GM12878 (cell line): Measurements from ENCODE around the gene SH3BP1. TPM values are rescaled to one million over a fixed set of nuclear protein-coding genes. Genes with fewer than 3 reads are reported as not detected.

Experiments used
- BCL11A ChIP-seq: IDR thresholded peaks from 2 replicates; pipeline ENCODE4 v1.6.1; 2011; ENCODE audit warnings: low read depth, low read length
- BHLHE40 ChIP-seq, 2 experiments: fragments of 450-650 bp in 1 of 2; IDR thresholded peaks; 2 replicates each; pipeline ENCODE4 v1.6.1; 2011 to 2017; ENCODE audit warnings: low read depth in 2 of 2, borderline replicate concordance in 1 of 2, improper control_type of control experiment in 1 of 2, low read length in 1 of 2, mild to moderate bottlenecking in 1 of 2
- CBFB ChIP-seq: IDR thresholded peaks from 2 replicates; pipeline ENCODE4 v1.6.1; 2016; ENCODE audit warnings: antibody characterized with exemption, low read depth
- CBX3 ChIP-seq: fragments of 200-600 bp; sonication (generic); IDR thresholded peaks from 2 replicates; pipeline ENCODE4 v1.6.1; 2016; ENCODE audit warnings: low read depth, borderline replicate concordance
- CHD2 ChIP-seq: IDR thresholded peaks from 2 replicates; pipeline ENCODE4 v1.6.1; 2011; ENCODE audit warnings: low read depth, low read length, improper control_type of control experiment, borderline replicate concordance
- EP300 ChIP-seq, 2 experiments: fragments of 150-350 bp in 1 of 2; IDR thresholded peaks; 2 replicates each; pipeline ENCODE4 v1.6.1; 2011 to 2012; ENCODE audit warnings: low read depth in 2 of 2, low read length in 2 of 2, borderline replicate concordance in 1 of 2, improper control_type of control experiment in 1 of 2, inconsistent platforms in 1 of 2; ENCODE audit not compliant: control insufficient read depth in 1 of 2
- ESRRA ChIP-seq: IDR thresholded peaks from 2 replicates; pipeline ENCODE4 v1.6.1; 2012; ENCODE audit warnings: mild to moderate bottlenecking, low read length, improper control_type of control experiment
- FOS ChIP-seq: IDR thresholded peaks from 3 replicates; pipeline ENCODE4 v1.6.1; 2011; ENCODE audit warnings: borderline replicate concordance; ENCODE audit not compliant: insufficient read length; ENCODE audit errors: extremely low read depth
- GATAD2B ChIP-seq: fragments of 450-650 bp; conservative IDR thresholded peaks from 2 replicates; pipeline ENCODE4 v1.6.1; 2017; ENCODE audit warnings: low read depth, mild to moderate bottlenecking, moderate library complexity
- HCFC1 ChIP-seq: fragments of 150-350 bp; IDR thresholded peaks from 2 replicates; pipeline ENCODE4 v1.6.1; 2014; ENCODE audit warnings: low read length
- HDAC6 ChIP-seq: fragments of 200-600 bp; sonication (generic); IDR thresholded peaks from one replicate; pipeline ENCODE4 v1.8.0; 2017; ENCODE audit warnings: antibody characterized with exemption; ENCODE audit not compliant: unreplicated experiment
- HDGF ChIP-seq: fragments of 450-650 bp; IDR thresholded peaks from 2 replicates; pipeline ENCODE4 v1.6.1; 2016; ENCODE audit warnings: antibody characterized with exemption
- IKZF2 ChIP-seq, 2 experiments: fragments of 450-650 bp; IDR thresholded peaks; 2 replicates each; pipeline ENCODE4 v1.6.1; 2017; ENCODE audit warnings: mild to moderate bottlenecking in 2 of 2, moderate library complexity in 2 of 2
- IRF5 ChIP-seq: fragments of 450-650 bp; IDR thresholded peaks from 2 replicates; pipeline ENCODE4 v1.6.1; 2017; ENCODE audit warnings: borderline replicate concordance
- NFYA ChIP-seq: IDR thresholded peaks from 2 replicates; pipeline ENCODE4 v1.6.1; 2011; ENCODE audit warnings: low read depth, mild to moderate bottlenecking, low read length, improper control_type of control experiment, borderline replicate concordance
- NKRF ChIP-seq: fragments of 450-650 bp; conservative IDR thresholded peaks from 2 replicates; pipeline ENCODE4 v1.6.1; 2017; ENCODE audit warnings: mild to moderate bottlenecking, moderate library complexity
- NR2F1 ChIP-seq: fragments of 450-650 bp; conservative IDR thresholded peaks from 2 replicates; pipeline ENCODE4 v1.6.1; 2017; ENCODE audit warnings: mild to moderate bottlenecking
- PML ChIP-seq: IDR thresholded peaks from 2 replicates; pipeline ENCODE4 v1.6.1; 2012; ENCODE audit warnings: low read length, inconsistent platforms
- POLR2A ChIP-seq: IDR thresholded peaks from 2 replicates; pipeline ENCODE4 v1.6.1; 2011; ENCODE audit warnings: low read depth, mild to moderate bottlenecking, low read length
- POLR2AphosphoS2 ChIP-seq: IDR thresholded peaks from 2 replicates; pipeline ENCODE4 v1.6.1; 2011; ENCODE audit warnings: low read depth, mild to moderate bottlenecking, low read length, improper control_type of control experiment, moderate library complexity
- POLR2AphosphoS5 ChIP-seq: IDR thresholded peaks from 2 replicates; pipeline ENCODE4 v1.6.1; 2011; ENCODE audit warnings: mild to moderate bottlenecking, low read length, inconsistent platforms
- RB1 ChIP-seq: fragments of 450-650 bp; formaldehyde crosslinking; IDR thresholded peaks from 2 replicates; pipeline ENCODE4 v1.6.1; 2017; ENCODE audit warnings: mild to moderate bottlenecking, borderline replicate concordance
- RUNX3 ChIP-seq: IDR thresholded peaks from 2 replicates; pipeline ENCODE4 v1.6.1; 2012; ENCODE audit warnings: low read length, inconsistent platforms
- SIN3A ChIP-seq: IDR thresholded peaks from 2 replicates; pipeline ENCODE4 v1.6.1; 2012; ENCODE audit warnings: low read depth, low read length, improper control_type of control experiment
- SMAD1 ChIP-seq: fragments of 450-650 bp; IDR thresholded peaks from 2 replicates; pipeline ENCODE4 v1.6.1; 2018; ENCODE audit warnings: mild to moderate bottlenecking, low read depth; ENCODE audit not compliant: partially characterized antibody
- SRF ChIP-seq, 2 experiments: IDR thresholded peaks; 2 replicates each; pipeline ENCODE4 v1.6.1; 2011; ENCODE audit warnings: low read depth in 2 of 2, low read length in 2 of 2, mild to moderate bottlenecking in 1 of 2, moderate library complexity in 1 of 2
- YBX1 ChIP-seq: fragments of 450-650 bp; IDR thresholded peaks from 2 replicates; pipeline ENCODE4 v1.6.1; 2016; ENCODE audit warnings: antibody characterized with exemption
- ZNF24 ChIP-seq: fragments of 450-650 bp; IDR thresholded peaks from 2 replicates; pipeline ENCODE4 v1.6.1; 2017; ENCODE audit warnings: antibody characterized with exemption, mild to moderate bottlenecking
- polyA plus RNA-seq, 11 experiments: library from polyadenylated mRNA; depleted of rRNA in 4 of 11; unstranded in 6 of 11; stranded (reverse) in 5 of 11; fragments of >200 nt; fragmentation: Nextera tagmentation in 4 of 11; fragmentation: Illumina TruSeq in 1 of 11; extraction: Ambion mirVana in 4 of 11; extraction: Trizol in 1 of 11; gene quantifications; 1 replicate in 1 of 11; 2 replicates in 10 of 11; pipeline versions ENCODE4 v1.2.1 to v1.2.3, GENCODE V29; 2011 to 2016; ENCODE audit warnings: inconsistent platforms in 2 of 11, missing spikeins in 2 of 11, low read depth in 1 of 11
- total RNA-seq, 4 experiments: library from RNA; depleted of rRNA in 3 of 4; stranded (reverse); fragments of >200 nt in 3 of 4; fragmentation: Illumina TruSeq in 1 of 4; extraction: Trizol in 1 of 4; gene quantifications; 2 replicates each; pipeline versions ENCODE4 v1.2.1 to v1.2.3, GENCODE V29; 2013 to 2021

SH3BP1 gene
- total and polyA plus RNA-seq, 10 of the 15 experiments (the other 5 are each of a cell fraction or from before 2014, with no cell fraction given): 0.29 to 70.5 (median 22.5) TPM

- TF ChIP-seq ZNF24: 0 out of 2 replicates have a peak, but pooled peaks have one; percentile 13
- TF ChIP-seq BHLHE40 (IDR thresholded peaks at IDR 0.05; ENCODE audit: borderline replicate concordance in 1 of 2, low read depth in 2 of 2, low read length in 1 of 2): peak; percentile 9 to 71; a peak in 2 of 4 replicates
- TF ChIP-seq RB1: peak; percentile 68; the same call in 1 of the 2 replicates
- TF ChIP-seq BCL11A: no peak
- TF ChIP-seq POLR2A: peak; percentile 69
- no peak for TF ChIP-seq YBX1
- TF ChIP-seq NFYA: peak; percentile 8; the same call in 1 of the 2 replicates
- TF ChIP-seq GATAD2B: peak; percentile 36; the same call in 1 of the 2 replicates
- TF ChIP-seq HDAC6: no peak
- peak; percentile 32; the same call in 1 of the 2 replicates for TF ChIP-seq CHD2
- TF ChIP-seq ESRRA: no peak
- no peak for TF ChIP-seq IRF5
- 0 out of 4 replicates have a peak, but pooled peaks of 1 of the 2 experiments have one; percentile 9 for TF ChIP-seq SRF (IDR thresholded peaks at IDR 0.05; ENCODE audit: low read depth in 2 of 2, low read length in 2 of 2)
- TF ChIP-seq SIN3A: peak; percentile 77; the same call in 1 of the 2 replicates
- peak; percentile 78 to 80; a peak in 3 of 4 replicates for TF ChIP-seq IKZF2 (IDR thresholded peaks at IDR 0.05)
- TF ChIP-seq CBX3: no peak
- peak; percentile 52 for TF ChIP-seq NR2F1
- TF ChIP-seq NKRF: peak; percentile 77
- peak; percentile 23; the same call in 1 of the 2 replicates for TF ChIP-seq HCFC1
- TF ChIP-seq EP300 (IDR thresholded peaks at IDR 0.05; ENCODE audit: borderline replicate concordance in 1 of 2, control insufficient read depth in 1 of 2, low read depth in 2 of 2, low read length in 2 of 2): 0 out of 4 replicates have a peak, but pooled peaks of 1 of the 2 experiments have one; percentile 17
- peak; percentile 91 for TF ChIP-seq RUNX3
- no peak for TF ChIP-seq FOS
- 0 out of 2 replicates have a peak, but pooled peaks have one; percentile 70 for TF ChIP-seq POLR2AphosphoS2
- peak; percentile 44 for TF ChIP-seq SMAD1
- TF ChIP-seq POLR2AphosphoS5: peak; percentile 66
- TF ChIP-seq PML: peak; percentile 44; the same call in 1 of the 2 replicates
- TF ChIP-seq HDGF: peak; percentile 49
- TF ChIP-seq CBFB: peak; percentile 77; the same call in 1 of the 2 replicates
Measured at GRCh38 chr22:37674951-37675929, 35.8 kb downstream of the SH3BP1 start, which contains the start of gene LGALS1 (continued).
